HPDE6-E6E7 (cell line): ENCODE data around the gene FZD7.
A peak's percentile ranks its signal among the peaks of the same experiment; 100 is the strongest.

Experiments used
- DNase-seq: peaks from one replicate; pipeline ENCODE4 v3.0.0; 2011; ENCODE audit warnings: missing footprints; ENCODE audit errors: extremely low spot score

Gene FZD7

GRCh38 chr2:202014318-202014717 lies 19.3 kb upstream of the FZD7 start:
- no peak for DNase-seq

- DNase-seq: no peak
Measured at GRCh38 chr2:202014759-202015211, 18.9 kb upstream of the FZD7 start.

- DNase-seq: no peak
Measured at GRCh38 chr2:202015471-202015870, 18.2 kb upstream of the FZD7 start.

DNA sequence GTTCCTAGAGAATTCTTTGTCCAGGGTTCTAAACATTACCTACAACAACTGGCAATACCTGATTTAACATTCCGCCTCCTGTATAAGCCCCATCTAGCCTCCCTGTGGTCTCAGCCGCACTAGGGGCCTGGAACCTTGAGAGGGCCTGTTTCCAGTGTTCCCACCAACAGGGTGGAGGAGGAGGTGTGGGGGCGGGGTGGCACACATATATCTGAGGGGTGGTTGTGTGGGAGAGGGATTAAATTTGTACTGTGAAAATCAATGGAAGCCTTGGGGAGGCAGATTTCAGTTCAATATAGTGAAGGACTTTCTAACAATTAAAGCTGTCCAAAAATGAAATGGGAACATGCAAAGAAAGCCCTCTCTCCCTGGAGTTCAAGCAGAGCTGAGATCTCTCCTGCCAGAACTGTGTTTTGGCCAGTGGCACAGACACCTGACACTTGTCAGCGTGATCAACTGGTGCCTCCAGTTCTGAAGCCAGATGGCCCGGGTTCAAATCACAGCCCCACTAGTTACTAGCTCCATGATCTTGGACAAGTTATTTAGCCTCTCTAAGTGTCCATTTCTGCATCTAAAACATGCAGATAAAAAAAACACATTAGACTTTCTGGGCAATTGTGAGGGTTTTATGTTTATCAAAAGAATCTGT lies 17.0 kb upstream of the FZD7 start:
- DNase-seq: no peak

DNA sequence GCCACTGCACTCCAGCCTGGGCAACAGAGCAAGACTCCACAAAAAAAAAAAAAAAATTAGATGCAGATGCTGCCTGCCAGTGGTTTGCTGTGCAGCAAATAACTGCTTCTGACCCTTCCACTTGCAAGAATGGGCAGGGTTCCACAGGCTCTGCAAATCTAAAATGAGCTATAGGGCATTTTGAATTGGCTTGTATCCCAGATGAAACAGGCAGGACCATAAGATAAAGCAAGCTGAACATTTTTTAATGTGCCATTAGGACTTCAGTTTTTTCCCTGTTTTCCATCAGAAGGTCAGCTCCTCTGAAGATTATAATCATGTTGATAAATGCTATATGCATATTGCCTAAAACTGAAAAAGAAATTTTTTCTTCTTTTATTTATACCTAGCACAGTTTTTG lies 15.7 kb upstream of the FZD7 start:
- DNase-seq: no peak

GRCh38 chr2:202018950-202019349 lies 14.7 kb upstream of the FZD7 start:
- no peak for DNase-seq

DNA sequence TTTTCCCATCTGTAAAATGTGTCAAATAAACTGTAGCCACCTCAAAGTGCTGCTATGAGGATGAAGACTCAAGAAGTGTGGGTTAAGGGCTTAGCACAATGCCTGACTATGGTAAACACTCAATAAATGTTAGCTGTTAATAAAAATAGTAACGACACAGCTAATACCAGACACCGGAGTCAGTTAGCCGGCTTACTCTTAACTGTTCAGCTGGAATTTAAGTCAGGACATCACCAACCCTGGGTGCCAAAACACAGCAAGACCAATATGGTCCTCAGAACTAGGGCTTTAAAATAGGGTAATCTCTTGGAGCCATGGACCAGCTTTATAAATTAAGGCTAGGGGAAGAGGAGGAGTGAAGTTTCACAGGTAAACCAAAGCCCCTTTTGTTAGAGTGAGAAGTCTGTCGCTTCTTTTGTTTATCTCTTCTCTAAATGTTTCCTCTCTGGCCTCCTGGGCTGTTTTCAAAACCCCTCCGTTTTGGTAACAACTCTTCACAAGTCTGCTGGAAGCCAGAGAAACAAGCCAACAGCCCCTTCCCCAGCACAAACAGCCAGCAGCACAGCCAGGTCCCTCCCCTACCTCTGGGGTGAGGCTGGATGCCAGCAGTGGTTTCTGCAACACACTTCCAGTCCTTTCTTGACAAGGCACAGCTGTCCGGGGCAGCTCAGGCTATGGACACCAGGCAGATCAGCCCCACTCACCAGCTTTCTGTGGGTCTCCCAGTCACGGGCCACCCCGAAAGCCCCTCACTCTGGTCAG lies 13.8 kb upstream of the FZD7 start:
- no peak for DNase-seq

- no peak for DNase-seq
Measured at GRCh38 chr2:202022755-202023154, 10.9 kb upstream of the FZD7 start.

DNA sequence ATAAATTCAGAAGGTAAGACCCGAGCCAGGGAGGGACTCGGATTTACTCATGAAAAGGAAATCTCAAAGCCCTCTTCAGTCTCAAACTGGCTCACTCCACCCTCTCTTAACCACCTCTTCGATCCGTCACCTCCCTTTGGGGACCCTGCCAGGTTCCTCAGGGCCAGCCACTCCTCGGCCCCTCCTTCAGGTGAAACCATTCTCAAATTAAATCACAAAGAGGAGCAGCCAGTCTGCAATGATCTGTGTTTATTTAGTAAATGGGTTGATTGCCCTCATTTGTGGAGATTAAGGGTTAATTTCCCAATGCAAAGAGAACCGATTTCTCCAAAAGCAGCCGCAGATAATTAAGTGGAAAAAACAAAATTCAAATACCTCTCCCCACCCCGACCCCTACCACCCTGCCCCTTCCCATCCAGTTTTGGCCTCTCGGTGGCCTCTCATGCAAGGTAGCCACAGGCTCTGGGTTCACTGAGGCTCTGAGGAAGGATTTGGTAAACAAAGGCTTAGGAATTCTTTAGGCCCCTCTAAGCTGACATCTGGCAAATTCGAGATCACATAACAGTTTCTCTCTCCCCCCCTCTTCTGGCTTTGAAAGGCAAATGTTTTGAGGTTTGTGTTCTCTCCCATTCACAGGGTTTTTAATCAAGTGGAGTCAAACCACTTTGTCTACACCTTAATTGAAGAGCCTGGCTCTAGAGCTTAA lies 10.3 kb upstream of the FZD7 start:
- no peak for DNase-seq

DNA sequence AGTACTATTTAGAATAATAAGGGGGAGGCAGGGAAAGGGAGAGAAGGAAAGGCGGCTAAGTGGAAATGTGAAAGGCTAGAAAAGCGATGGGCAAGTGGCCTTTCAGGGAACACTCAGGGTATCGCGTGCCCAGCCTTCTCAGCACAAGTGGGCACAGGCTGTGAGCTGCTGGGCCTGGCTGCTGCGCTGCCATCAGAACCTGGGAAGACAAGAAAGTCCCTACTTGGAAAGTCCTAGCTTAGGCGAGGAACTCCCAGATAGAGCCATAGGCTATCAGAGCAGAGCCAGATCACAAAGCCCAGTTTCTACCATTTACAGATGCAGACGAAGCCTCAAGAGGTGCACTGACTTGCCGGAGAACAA lies 9.8 kb upstream of the FZD7 start:
- no peak for DNase-seq

DNA sequence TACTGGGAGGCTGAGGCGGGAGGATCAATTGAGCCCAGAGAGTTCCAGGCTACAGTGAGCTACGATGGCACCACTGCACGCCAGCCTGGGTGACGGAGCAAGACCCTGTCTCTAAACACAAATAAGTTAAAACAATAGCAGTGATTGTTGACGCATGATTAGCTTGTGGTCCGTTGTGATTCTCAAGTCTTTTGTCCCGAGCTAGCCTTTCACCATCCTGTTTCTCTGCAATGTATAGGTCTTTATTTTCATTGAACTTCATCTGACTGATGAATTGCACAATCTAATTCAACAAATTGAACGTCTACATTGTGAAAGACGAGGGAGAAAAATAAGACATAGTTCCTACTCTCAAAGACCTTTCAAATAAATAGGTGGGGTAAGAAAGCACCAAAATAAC lies 8.8 kb upstream of the FZD7 start:
- DNase-seq: no peak

DNA sequence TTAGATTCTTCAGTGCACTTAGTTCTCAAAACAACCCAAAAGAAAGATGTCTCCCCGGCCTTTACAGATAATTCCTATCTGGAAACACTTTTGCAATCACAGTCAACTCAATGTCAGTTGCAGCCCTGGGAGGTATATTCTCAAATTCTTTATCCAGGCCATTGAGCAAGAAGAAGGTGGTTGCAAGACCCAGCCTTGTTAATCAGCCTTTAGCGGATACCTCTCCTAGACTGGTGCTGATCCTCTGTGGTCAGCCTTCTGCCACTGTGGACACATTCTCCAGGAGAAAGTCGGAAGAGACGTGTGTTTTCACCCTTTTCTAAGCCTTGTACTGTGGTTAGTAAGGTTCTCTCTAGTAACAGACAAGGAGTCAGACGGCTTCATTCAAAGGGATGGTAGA lies 7.8 kb upstream of the FZD7 start:
- no peak for DNase-seq

DNA sequence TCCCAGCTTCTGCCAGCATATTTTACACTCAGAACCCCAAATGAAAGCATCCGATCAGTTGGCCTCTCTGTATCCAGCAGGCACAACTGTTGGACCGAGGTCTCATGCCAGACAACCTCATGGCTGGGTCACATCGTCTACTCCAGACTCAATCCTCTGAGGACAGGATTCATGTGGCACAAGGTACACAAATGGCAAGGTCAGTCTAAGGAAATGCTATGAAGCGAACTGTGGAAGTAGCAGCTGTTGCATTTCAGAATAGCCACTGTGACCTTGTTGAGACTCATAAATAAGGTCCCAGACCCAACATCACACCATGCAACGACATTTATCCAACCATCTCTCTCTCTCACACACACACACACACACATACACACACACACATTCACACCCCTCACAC lies 7.1 kb upstream of the FZD7 start:
- DNase-seq: no peak

DNA sequence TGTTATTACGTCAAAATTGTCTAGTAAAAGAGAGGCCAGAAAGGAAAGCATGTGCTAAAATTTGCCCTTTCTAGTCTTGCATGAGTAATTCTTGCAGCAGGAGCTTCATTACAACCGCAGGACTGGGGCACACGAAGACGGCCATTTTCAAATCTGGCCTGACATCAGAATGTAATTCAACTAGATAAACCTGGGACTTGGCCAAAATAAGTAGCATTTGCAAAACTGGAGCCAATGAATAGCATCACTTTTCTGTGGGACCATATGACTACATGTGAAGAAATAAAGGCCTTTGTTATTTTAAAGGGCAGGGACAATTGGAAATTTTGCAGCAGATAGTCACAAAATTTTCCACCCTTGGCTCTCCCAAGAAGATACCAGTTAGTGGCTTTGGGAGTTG lies 3.0 kb upstream of the FZD7 start:
- no peak for DNase-seq

GRCh38 chr2:202031246-202031951 lies 2.3 kb upstream of the FZD7 start:
- no peak for DNase-seq

GRCh38 chr2:202032846-202033316 lies 774 bp upstream of the FZD7 start:
- DNase-seq: peak; percentile 36

- peak; percentile 11 for DNase-seq
Measured at GRCh38 chr2:202034249-202035088, 814 bp downstream of the FZD7 start.

DNA sequence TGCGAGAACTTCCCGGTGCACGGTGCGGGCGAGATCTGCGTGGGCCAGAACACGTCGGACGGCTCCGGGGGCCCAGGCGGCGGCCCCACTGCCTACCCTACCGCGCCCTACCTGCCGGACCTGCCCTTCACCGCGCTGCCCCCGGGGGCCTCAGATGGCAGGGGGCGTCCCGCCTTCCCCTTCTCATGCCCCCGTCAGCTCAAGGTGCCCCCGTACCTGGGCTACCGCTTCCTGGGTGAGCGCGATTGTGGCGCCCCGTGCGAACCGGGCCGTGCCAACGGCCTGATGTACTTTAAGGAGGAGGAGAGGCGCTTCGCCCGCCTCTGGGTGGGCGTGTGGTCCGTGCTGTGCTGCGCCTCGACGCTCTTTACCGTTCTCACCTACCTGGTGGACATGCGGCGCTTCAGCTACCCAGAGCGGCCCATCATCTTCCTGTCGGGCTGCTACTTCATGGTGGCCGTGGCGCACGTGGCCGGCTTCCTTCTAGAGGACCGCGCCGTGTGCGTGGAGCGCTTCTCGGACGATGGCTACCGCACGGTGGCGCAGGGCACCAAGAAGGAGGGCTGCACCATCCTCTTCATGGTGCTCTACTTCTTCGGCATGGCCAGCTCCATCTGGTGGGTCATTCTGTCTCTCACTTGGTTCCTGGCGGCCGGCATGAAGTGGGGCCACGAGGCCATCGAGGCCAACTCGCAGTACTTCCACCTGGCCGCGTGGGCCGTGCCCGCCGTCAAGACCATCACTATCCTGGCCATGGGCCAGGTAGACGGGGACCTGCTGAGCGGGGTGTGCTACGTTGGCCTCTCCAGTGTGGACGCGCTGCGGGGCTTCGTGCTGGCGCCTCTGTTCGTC lies 1.7 kb downstream of the FZD7 start:
- DNase-seq: no peak

DNA sequence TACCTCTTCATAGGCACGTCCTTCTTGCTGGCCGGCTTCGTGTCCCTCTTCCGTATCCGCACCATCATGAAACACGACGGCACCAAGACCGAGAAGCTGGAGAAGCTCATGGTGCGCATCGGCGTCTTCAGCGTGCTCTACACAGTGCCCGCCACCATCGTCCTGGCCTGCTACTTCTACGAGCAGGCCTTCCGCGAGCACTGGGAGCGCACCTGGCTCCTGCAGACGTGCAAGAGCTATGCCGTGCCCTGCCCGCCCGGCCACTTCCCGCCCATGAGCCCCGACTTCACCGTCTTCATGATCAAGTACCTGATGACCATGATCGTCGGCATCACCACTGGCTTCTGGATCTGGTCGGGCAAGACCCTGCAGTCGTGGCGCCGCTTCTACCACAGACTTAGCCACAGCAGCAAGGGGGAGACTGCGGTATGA lies 2.3 kb downstream of the FZD7 start:
- DNase-seq: no peak

GRCh38 chr2:202036601-202037037 lies 3.0 kb downstream of the FZD7 start:
- no peak for DNase-seq
